ENCODE measurements around the gene ESRRA. TPM values are rescaled to one million over a fixed set of nuclear protein-coding genes. Genes with fewer than 3 reads are reported as not detected.

ESRRA gene
- total and polyA plus RNA-seq, 9 of the 15 experiments (the other 6 are each of a cell fraction or from before 2014, with no cell fraction given), result 0.27 to 89.7 (median 23.7) TPM

Small RNA genes within 50 kb of the gene (microRNA-seq; reads per million reads assigned to microRNA genes)
- 0.55 reads per million for gene MIR7155 (ENCODE audit: borderline microRNAs expressed)

Small RNA genes within 50 kb of the gene (small RNA-seq; reads per million reads assigned to genes)
- gene MIR7155 (0.33 reads per million), gene RF00019 (not detected)

Other genes starting within 250 kb of the ESRRA start
Only the 7 nearest of the 18 such genes appear.
- gene BAD, start 20.9 kb upstream of the ESRRA start, total RNA-seq (2014; rRNA removed), result 45.6 and 58.5 TPM in 2 replicates
- gene BAD, start 20.9 kb upstream of the ESRRA start, total RNA-seq (2014; rRNA removed; fragmentation: Illumina TruSeq; extraction: Trizol), result 2.9 and 4.1 TPM in 2 replicates
- gene BAD, start 20.9 kb upstream of the ESRRA start, total RNA-seq (2015; rRNA removed; fragmentation: Illumina TruSeq; extraction: Trizol), result 18.8 and 23.8 TPM in 2 replicates
- gene BAD, start 20.9 kb upstream of the ESRRA start, total RNA-seq (2021), result 25.2 and 27.1 TPM in 2 replicates
- gene BAD, start 20.9 kb upstream of the ESRRA start, polyA plus RNA-seq (2011; rRNA removed), result 11.8 and 21.1 TPM in 2 replicates
- 4.7 and 12.8 TPM in 2 replicates for gene BAD, start 20.9 kb upstream of the ESRRA start, polyA plus RNA-seq (2014; fragmentation: Illumina TruSeq; extraction: Trizol)
- gene BAD, start 20.9 kb upstream of the ESRRA start, polyA plus RNA-seq (2014; fragmentation: Nextera tagmentation; extraction: Ambion mirVana), result 1 to 10 TPM in 1 of 2 experiments, under 1 TPM in 1; 0.61 to 4.0 TPM
- 34.3 and 43.0 TPM in 2 replicates for gene BAD, start 20.9 kb upstream of the ESRRA start, polyA plus RNA-seq (2014; rRNA removed)
- 10.7 and 14.8 TPM in 2 replicates for gene GPR137, start 19.7 kb upstream of the ESRRA start, total RNA-seq (2014; rRNA removed)
- 2.9 and 4.1 TPM in 2 replicates for gene GPR137, start 19.7 kb upstream of the ESRRA start, total RNA-seq (2014; rRNA removed; fragmentation: Illumina TruSeq; extraction: Trizol)
- 10.9 and 11.9 TPM in 2 replicates for gene GPR137, start 19.7 kb upstream of the ESRRA start, total RNA-seq (2015; rRNA removed; fragmentation: Illumina TruSeq; extraction: Trizol)
- gene GPR137, start 19.7 kb upstream of the ESRRA start, total RNA-seq (2021), result 26.7 and 30.1 TPM in 2 replicates
- gene GPR137, start 19.7 kb upstream of the ESRRA start, polyA plus RNA-seq (2011; rRNA removed), result 6.0 and 11.3 TPM in 2 replicates
- gene GPR137, start 19.7 kb upstream of the ESRRA start, polyA plus RNA-seq (2014; fragmentation: Illumina TruSeq; extraction: Trizol), result 13.2 and 16.9 TPM in 2 replicates
- under 1 TPM; 0.32 to 0.52 TPM for gene GPR137, start 19.7 kb upstream of the ESRRA start, polyA plus RNA-seq (2014; fragmentation: Nextera tagmentation; extraction: Ambion mirVana)
- gene GPR137, start 19.7 kb upstream of the ESRRA start, polyA plus RNA-seq (2014; rRNA removed), result 18.2 and 18.9 TPM in 2 replicates
- not detected in 2 replicates for gene KCNK4, start 14.2 kb upstream of the ESRRA start, total RNA-seq (2014; rRNA removed)
- not detected in 2 replicates for gene KCNK4, start 14.2 kb upstream of the ESRRA start, total RNA-seq (2014; rRNA removed; fragmentation: Illumina TruSeq; extraction: Trizol)
- not detected in 2 replicates for gene KCNK4, start 14.2 kb upstream of the ESRRA start, total RNA-seq (2015; rRNA removed; fragmentation: Illumina TruSeq; extraction: Trizol)
- not detected in 2 replicates for gene KCNK4, start 14.2 kb upstream of the ESRRA start, total RNA-seq (2021)
- gene KCNK4, start 14.2 kb upstream of the ESRRA start, polyA plus RNA-seq (2011; rRNA removed), result not detected in 2 replicates
- not detected in 2 replicates for gene KCNK4, start 14.2 kb upstream of the ESRRA start, polyA plus RNA-seq (2014; fragmentation: Illumina TruSeq; extraction: Trizol)
- not detected for gene KCNK4, start 14.2 kb upstream of the ESRRA start, polyA plus RNA-seq (2014; fragmentation: Nextera tagmentation; extraction: Ambion mirVana)
- not detected in 2 replicates for gene KCNK4, start 14.2 kb upstream of the ESRRA start, polyA plus RNA-seq (2014; rRNA removed)
- gene CATSPERZ, start 5.2 kb upstream of the ESRRA start, total RNA-seq (2014; rRNA removed), result 8.5 TPM in 2 replicates
- 1.2 and 1.6 TPM in 2 replicates for gene CATSPERZ, start 5.2 kb upstream of the ESRRA start, total RNA-seq (2014; rRNA removed; fragmentation: Illumina TruSeq; extraction: Trizol)
- 3.8 and 4.1 TPM in 2 replicates for gene CATSPERZ, start 5.2 kb upstream of the ESRRA start, total RNA-seq (2015; rRNA removed; fragmentation: Illumina TruSeq; extraction: Trizol)
- gene CATSPERZ, start 5.2 kb upstream of the ESRRA start, total RNA-seq (2021), result 5.1 and 5.4 TPM in 2 replicates
- gene CATSPERZ, start 5.2 kb upstream of the ESRRA start, polyA plus RNA-seq (2011; rRNA removed), result 0.86 and 1.2 TPM in 2 replicates
- gene CATSPERZ, start 5.2 kb upstream of the ESRRA start, polyA plus RNA-seq (2014; fragmentation: Illumina TruSeq; extraction: Trizol), result 3.5 and 4.3 TPM in 2 replicates
- 1 to 10 TPM; 1.3 to 2.2 TPM for gene CATSPERZ, start 5.2 kb upstream of the ESRRA start, polyA plus RNA-seq (2014; fragmentation: Nextera tagmentation; extraction: Ambion mirVana)
- 5.3 and 8.3 TPM in 2 replicates for gene CATSPERZ, start 5.2 kb upstream of the ESRRA start, polyA plus RNA-seq (2014; rRNA removed)
- 391 and 444 TPM in 2 replicates for gene TRMT112, start 12.0 kb downstream of the ESRRA start, total RNA-seq (2014; rRNA removed)
- gene TRMT112, start 12.0 kb downstream of the ESRRA start, total RNA-seq (2014; rRNA removed; fragmentation: Illumina TruSeq; extraction: Trizol), result 126 and 162 TPM in 2 replicates
- gene TRMT112, start 12.0 kb downstream of the ESRRA start, total RNA-seq (2015; rRNA removed; fragmentation: Illumina TruSeq; extraction: Trizol), result 283 and 300 TPM in 2 replicates
- gene TRMT112, start 12.0 kb downstream of the ESRRA start, total RNA-seq (2021), result 274 and 296 TPM in 2 replicates
- gene TRMT112, start 12.0 kb downstream of the ESRRA start, polyA plus RNA-seq (2011; rRNA removed), result 242 and 243 TPM in 2 replicates
- 266 and 297 TPM in 2 replicates for gene TRMT112, start 12.0 kb downstream of the ESRRA start, polyA plus RNA-seq (2014; fragmentation: Illumina TruSeq; extraction: Trizol)
- 100 to 1,000 TPM; 358 to 423 TPM for gene TRMT112, start 12.0 kb downstream of the ESRRA start, polyA plus RNA-seq (2014; fragmentation: Nextera tagmentation; extraction: Ambion mirVana)
- 377 and 449 TPM in 2 replicates for gene TRMT112, start 12.0 kb downstream of the ESRRA start, polyA plus RNA-seq (2014; rRNA removed)
- gene PRDX5, start 12.6 kb downstream of the ESRRA start, total RNA-seq (2014; rRNA removed), result 252 and 268 TPM in 2 replicates
- 73.0 and 93.8 TPM in 2 replicates for gene PRDX5, start 12.6 kb downstream of the ESRRA start, total RNA-seq (2014; rRNA removed; fragmentation: Illumina TruSeq; extraction: Trizol)
- 200 and 204 TPM in 2 replicates for gene PRDX5, start 12.6 kb downstream of the ESRRA start, total RNA-seq (2015; rRNA removed; fragmentation: Illumina TruSeq; extraction: Trizol)
- 124 and 154 TPM in 2 replicates for gene PRDX5, start 12.6 kb downstream of the ESRRA start, total RNA-seq (2021)
- gene PRDX5, start 12.6 kb downstream of the ESRRA start, polyA plus RNA-seq (2011; rRNA removed), result 224 and 254 TPM in 2 replicates
- gene PRDX5, start 12.6 kb downstream of the ESRRA start, polyA plus RNA-seq (2014; fragmentation: Illumina TruSeq; extraction: Trizol), result 209 and 212 TPM in 2 replicates
- 10 to 100 TPM; 40.8 to 64.2 TPM for gene PRDX5, start 12.6 kb downstream of the ESRRA start, polyA plus RNA-seq (2014; fragmentation: Nextera tagmentation; extraction: Ambion mirVana)
- 327 and 356 TPM in 2 replicates for gene PRDX5, start 12.6 kb downstream of the ESRRA start, polyA plus RNA-seq (2014; rRNA removed)
- gene CCDC88B, start 34.7 kb downstream of the ESRRA start, total RNA-seq (2014; rRNA removed), result 15.2 and 16.1 TPM in 2 replicates
- 2.7 and 4.7 TPM in 2 replicates for gene CCDC88B, start 34.7 kb downstream of the ESRRA start, total RNA-seq (2014; rRNA removed; fragmentation: Illumina TruSeq; extraction: Trizol)
- gene CCDC88B, start 34.7 kb downstream of the ESRRA start, total RNA-seq (2015; rRNA removed; fragmentation: Illumina TruSeq; extraction: Trizol), result 10.3 and 12.1 TPM in 2 replicates
- gene CCDC88B, start 34.7 kb downstream of the ESRRA start, total RNA-seq (2021), result 11.9 and 13.0 TPM in 2 replicates
- gene CCDC88B, start 34.7 kb downstream of the ESRRA start, polyA plus RNA-seq (2011; rRNA removed), result 5.2 and 10.7 TPM in 2 replicates
- gene CCDC88B, start 34.7 kb downstream of the ESRRA start, polyA plus RNA-seq (2014; fragmentation: Illumina TruSeq; extraction: Trizol), result 7.9 and 13.4 TPM in 2 replicates
- 1 to 10 TPM in 1 of 2 experiments, under 1 TPM in 1; 0.13 to 1.7 TPM for gene CCDC88B, start 34.7 kb downstream of the ESRRA start, polyA plus RNA-seq (2014; fragmentation: Nextera tagmentation; extraction: Ambion mirVana)
- 16.3 and 18.1 TPM in 2 replicates for gene CCDC88B, start 34.7 kb downstream of the ESRRA start, polyA plus RNA-seq (2014; rRNA removed)